Lung (tissue), 13 donors: Measurements from ENCODE around the gene STARD8. TPM values are rescaled to one million over a fixed set of nuclear protein-coding genes. Genes with fewer than 3 reads are reported as not detected.

ENCODE experiments used
- ATAC-seq: fragments of 200-7000 bp; cut with Tn5 transposase; one replicate; pipeline ENCODE4 v1.9.1; 2020; ENCODE audit warnings: moderate number of reproducible peaks; ENCODE audit not compliant: insufficient read depth, low FRiP score
- DNase-seq, 3 donors: peaks; one replicate each; pipeline ENCODE4 v3.0.0-alpha.2; 2013 to 2017
- H3K27ac ChIP-seq, 2 donors: one replicate each; pipeline ENCODE4 v1.5.1; 2013; ENCODE audit warnings: mild to moderate bottlenecking in 2 of 2, moderate library complexity in 2 of 2, control low read depth in 1 of 2, inconsistent platforms in 1 of 2, low read depth in 1 of 2, low read length in 1 of 2
- H3K27me3 ChIP-seq, 3 donors: one replicate each; pipeline ENCODE4 v1.5.1; 2013; ENCODE audit warnings: low read length in 2 of 3; ENCODE audit not compliant: control insufficient read depth in 3 of 3, insufficient read depth in 3 of 3
- H3K36me3 ChIP-seq, 4 donors: one replicate each; pipeline ENCODE4 v1.5.1; 2013; ENCODE audit warnings: low read length in 4 of 4, mild to moderate bottlenecking in 1 of 4, moderate library complexity in 1 of 4; ENCODE audit not compliant: control insufficient read depth in 4 of 4, insufficient read depth in 4 of 4
- H3K4me1 ChIP-seq, 5 donors: one replicate each; pipeline ENCODE4 v1.5.1; 2013; ENCODE audit warnings: low read length in 5 of 5, mild to moderate bottlenecking in 2 of 5, moderate library complexity in 1 of 5; ENCODE audit not compliant: control insufficient read depth in 5 of 5, insufficient read depth in 5 of 5
- H3K4me3 ChIP-seq: one replicate; pipeline ENCODE4 v1.5.1; 2013; ENCODE audit warnings: mild to moderate bottlenecking, control low read depth, moderate library complexity
- H3K9ac ChIP-seq, 2 donors: one replicate each; pipeline ENCODE4 v1.5.1; 2013; ENCODE audit warnings: low read length in 2 of 2, control low read depth in 1 of 2; ENCODE audit not compliant: insufficient read depth in 1 of 2
- H3K9me3 ChIP-seq, 4 donors: one replicate each; pipeline ENCODE4 v1.5.1; 2013; ENCODE audit warnings: low read length in 3 of 4, mild to moderate bottlenecking in 1 of 4, moderate library complexity in 1 of 4; ENCODE audit not compliant: control insufficient read depth in 4 of 4, insufficient read depth in 3 of 4
- WGBS, 2 donors: extraction: QIAGEN DNeasy Blood & Tissue Kit; methylation state at CpG; one replicate each; pipeline ENCODE4 v1.1.7; 2013; 5-methylcytosine and 5-hydroxymethylcytosine counted together
- polyA plus RNA-seq, 2 donors: library from polyadenylated mRNA; stranded (reverse); fragments of 200-250 nt; gene quantifications; one replicate each; pipeline ENCODE4 v1.2.1, GENCODE V29; 2013
- small RNA-seq: library from RNA; depleted of rRNA; stranded (forward); fragments of <200 nt; gene quantifications from one replicate; pipeline ENCODE3, GENCODE V24; 2014; ENCODE audit warnings: low replicate concordance
- total RNA-seq, 2 donors: library from RNA; depleted of rRNA in 1 of 2; stranded (reverse); fragments of >200 nt in 1 of 2; gene quantifications; one replicate each; pipeline ENCODE4 v1.2.1, GENCODE V29; 2014 to 2021
- TF ChIP-seq, protein P1 (sequence below): IDR thresholded peaks from 2 replicates; pipeline ENCODE4 v1.5.1; 2012; ENCODE audit warnings: mild to moderate bottlenecking; ENCODE audit errors: control extremely low read depth, extremely low read depth
- donor health status: control.
- donor health status: control.
- donor health status: Bipolar disorder and iron deficiency.
- donor health status: healthy.
- donor health status: DM: yes; HTN: yes; CAD: no.

The STARD8 gene
- total and polyA plus RNA-seq, 4 donors = 5.7 to 20.2 (median 18.5) TPM

GRCh38 chrX:68761086-68761485 lies 113.6 kb downstream of the STARD8 start:
- TF ChIP-seq, protein P1, sequence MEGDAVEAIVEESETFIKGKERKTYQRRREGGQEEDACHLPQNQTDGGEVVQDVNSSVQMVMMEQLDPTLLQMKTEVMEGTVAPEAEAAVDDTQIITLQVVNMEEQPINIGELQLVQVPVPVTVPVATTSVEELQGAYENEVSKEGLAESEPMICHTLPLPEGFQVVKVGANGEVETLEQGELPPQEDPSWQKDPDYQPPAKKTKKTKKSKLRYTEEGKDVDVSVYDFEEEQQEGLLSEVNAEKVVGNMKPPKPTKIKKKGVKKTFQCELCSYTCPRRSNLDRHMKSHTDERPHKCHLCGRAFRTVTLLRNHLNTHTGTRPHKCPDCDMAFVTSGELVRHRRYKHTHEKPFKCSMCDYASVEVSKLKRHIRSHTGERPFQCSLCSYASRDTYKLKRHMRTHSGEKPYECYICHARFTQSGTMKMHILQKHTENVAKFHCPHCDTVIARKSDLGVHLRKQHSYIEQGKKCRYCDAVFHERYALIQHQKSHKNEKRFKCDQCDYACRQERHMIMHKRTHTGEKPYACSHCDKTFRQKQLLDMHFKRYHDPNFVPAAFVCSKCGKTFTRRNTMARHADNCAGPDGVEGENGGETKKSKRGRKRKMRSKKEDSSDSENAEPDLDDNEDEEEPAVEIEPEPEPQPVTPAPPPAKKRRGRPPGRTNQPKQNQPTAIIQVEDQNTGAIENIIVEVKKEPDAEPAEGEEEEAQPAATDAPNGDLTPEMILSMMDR = no peak
- Histone ChIP-seq H3K27me3 (peaks cover 0 to 4% (median 0%) of the 10 kb centered on the region in 3 donors), H3K9ac (no peak overlapping the region)

GRCh38 chrX:68762766-68763165 lies 115.3 kb downstream of the STARD8 start:
- Histone ChIP-seq H3K36me3 (no peaks in the 10 kb centered on the region), H3K27ac (no peak overlapping the region), H3K4me3 (no peak overlapping the region), H3K27me3 (peaks cover 0 to 4% (median 0%) of the 10 kb centered on the region in 3 donors), H3K9me3 (peaks cover 0 to 5% (median 0%) of the 10 kb centered on the region in 4 donors), H3K9ac (no peak overlapping the region), H3K4me1 (peaks cover 0 to 10% (median 0%) of the 10 kb centered on the region in 5 donors)
- no peak for ATAC-seq
- TF ChIP-seq, protein P1 = no peak
- peak; percentile 20 to 76 (median 61) for DNase-seq

More at GRCh38 chrX:68761086-68761485, 113.6 kb downstream of the STARD8 start:
- H3K4me3 ChIP-seq = no peak overlapping the region
- no peak for DNase-seq
- H3K27ac ChIP-seq = no peak overlapping the region
- H3K4me1 ChIP-seq = peaks cover 0 to 10% (median 0%) of the 10 kb centered on the region in 5 donors
- no peak for ATAC-seq
- no peaks in the 10 kb centered on the region for H3K36me3 ChIP-seq
- peaks cover 0 to 5% (median 0%) of the 10 kb centered on the region in 4 donors for H3K9me3 ChIP-seq
- 74% methylated on average over 2 of the region's 2 CpGs for WGBS, 2 donors

GRCh38 chrX:68763481-68763880 lies 116.0 kb downstream of the STARD8 start:
- ATAC-seq = no peak
- Histone ChIP-seq H3K4me1 (peaks cover 0 to 10% (median 0%) of the 10 kb centered on the region in 5 donors), H3K27ac (no peak overlapping the region), H3K9ac (no peak overlapping the region), H3K27me3 (peaks cover 0 to 4% (median 0%) of the 10 kb centered on the region in 3 donors), H3K36me3 (no peaks in the 10 kb centered on the region), H3K9me3 (peaks cover 0 to 2% (median 0%) of the 10 kb centered on the region in 4 donors), H3K4me3 (no peak overlapping the region)
- DNase-seq = no peak
- WGBS, 2 donors = 83 to 98% methylated on average over 4 of the region's 4 CpGs
- TF ChIP-seq, protein P1 = no peak

Small RNA genes within 50 kb of the gene (small RNA-seq; reads per million reads assigned to genes)
- not detected for gene COX6CP12

Other genes starting within 250 kb of the STARD8 start
- gene OPHN1, start 214.2 kb upstream of the STARD8 start, total RNA-seq = 10 to 100 TPM; 11.3 to 22.0 TPM
- 1 to 10 TPM; 1.1 to 2.3 TPM for gene OPHN1, start 214.2 kb upstream of the STARD8 start, polyA plus RNA-seq
- gene YIPF6, start 148.6 kb upstream of the STARD8 start, total RNA-seq = 10 to 100 TPM; 44.6 to 46.3 TPM
- gene YIPF6, start 148.6 kb upstream of the STARD8 start, polyA plus RNA-seq = 10 to 100 TPM; 10.3 to 17.7 TPM
- 10 to 100 TPM; 41.2 to 58.7 TPM for gene EFNB1, start 181.4 kb downstream of the STARD8 start, total RNA-seq
- gene EFNB1, start 181.4 kb downstream of the STARD8 start, polyA plus RNA-seq = 10 to 100 TPM; 30.4 to 39.5 TPM